NCI-H345 treated with DMSO at 0.1 percent for 48 hours (cell line): Measurements from ENCODE around the gene MRPL4.
"Not testable (repeated sequence)": the region's sequence is repeated elsewhere in the genome, so short reads cannot be mapped to it uniquely, and the experiment has no call there.

Source experiments
- DNase-seq: peaks from one replicate; lab custom pipeline; 2025; ENCODE audit not compliant: unreplicated experiment; lab: John Stamatoyannopoulos, UW

The MRPL4 gene

GRCh38 chr19:10230173-10230860, 21.7 kb upstream of the MRPL4 start:
- DNase-seq: no peak

GRCh38 chr19:10230861-10231611, 21.0 kb upstream of the MRPL4 start, which contains the start of gene S1PR2:
TSS of gene S1PR2 (minus strand) at chr19:10231331. CDS start at chr19:10224905, 6,426 bp downstream.
- DNase-seq: peak; percentile 46

GRCh38 chr19:10231612-10232228, 20.3 kb upstream of the MRPL4 start:
- DNase-seq: no peak

GRCh38 chr19:10233946-10234345, 18.1 kb upstream of the MRPL4 start:
- no peak for DNase-seq

- no peak for DNase-seq
Measured at GRCh38 chr19:10235003-10235402, 17.0 kb upstream of the MRPL4 start.

GRCh38 chr19:10235409-10235808, 16.6 kb upstream of the MRPL4 start:
- DNase-seq: not testable (repeated sequence)

- no peak for DNase-seq
Measured at GRCh38 chr19:10237702-10238101, 14.3 kb upstream of the MRPL4 start.

GRCh38 chr19:10238172-10238783, 13.7 kb upstream of the MRPL4 start:
- DNase-seq: peak; percentile 89

GRCh38 chr19:10241826-10242449, 10.1 kb upstream of the MRPL4 start:
- DNase-seq: not testable (repeated sequence)

GRCh38 chr19:10243606-10244005, 8.4 kb upstream of the MRPL4 start:
- DNase-seq: no peak

- DNase-seq: no peak
Measured at GRCh38 chr19:10245189-10245939, 6.7 kb upstream of the MRPL4 start.

GRCh38 chr19:10246511-10246910, 5.5 kb upstream of the MRPL4 start:
- no peak for DNase-seq

GRCh38 chr19:10252707-10253106, 693 bp downstream of the MRPL4 start:
- no peak for DNase-seq

- DNase-seq: no peak
Measured at GRCh38 chr19:10254244-10254643, 2.2 kb downstream of the MRPL4 start.

- DNase-seq: no peak
Measured at GRCh38 chr19:10255358-10255757, 3.3 kb downstream of the MRPL4 start.

GRCh38 chr19:10256551-10256950, 4.5 kb downstream of the MRPL4 start:
- DNase-seq: no peak

GRCh38 chr19:10256970-10257615, 5.1 kb downstream of the MRPL4 start:
- no peak for DNase-seq

GRCh38 chr19:10258080-10258710, 6.2 kb downstream of the MRPL4 start:
- DNase-seq: no peak

GRCh38 chr19:10259162-10259905, 7.3 kb downstream of the MRPL4 start:
- DNase-seq: peak; percentile 49
